NCI-H2081 treated with DMSO at 0.1 percent for 48 hours (cell line): ENCODE measurements around the gene CCDC87.
"Not testable (repeated sequence)": the region's sequence is repeated elsewhere in the genome, so short reads cannot be mapped to it uniquely, and the experiment has no call there.

Experiments
- DNase-seq: peaks from one replicate; lab custom pipeline; 2025; lab: John Stamatoyannopoulos, UW

CCDC87 gene

GRCh38 chr11:66616379-66617154 is 23.7 kb upstream of the CCDC87 start, which contains the start of gene RBM14:
TSS of gene RBM14 (plus strand) at chr11:66616630. CDS start at chr11:66616721, 91 bp downstream.
- peak; percentile 96 for DNase-seq

DNA sequence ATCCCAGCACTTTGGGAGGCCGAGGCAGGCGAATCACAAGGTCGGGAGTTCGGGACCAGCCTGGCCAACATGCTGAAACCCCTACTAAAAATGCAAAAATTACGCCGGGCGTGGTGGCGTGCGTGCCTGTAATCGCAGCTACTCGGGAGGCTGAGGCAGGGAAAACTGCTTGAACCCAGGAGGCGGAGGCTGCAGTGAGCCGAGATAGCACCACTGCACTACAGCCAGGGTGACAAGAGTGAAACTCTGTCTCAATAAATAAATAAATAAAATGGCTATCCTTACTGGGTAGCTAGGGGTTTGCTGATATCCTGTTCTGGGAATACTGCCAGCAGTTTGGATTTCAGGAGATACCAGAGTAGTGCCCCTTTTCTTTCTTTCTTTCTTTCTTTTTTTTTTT is 21.2 kb upstream of the CCDC87 start:
- DNase-seq, result no peak

- no peak for DNase-seq
Measured at GRCh38 chr11:66612458-66612857, 19.6 kb upstream of the CCDC87 start.

- no peak for DNase-seq
Measured at GRCh38 chr11:66609721-66610617, 17.1 kb upstream of the CCDC87 start.

GRCh38 chr11:66607126-66607834 is 14.4 kb upstream of the CCDC87 start:
- DNase-seq, result no peak

GRCh38 chr11:66606608-66607007 is 13.7 kb upstream of the CCDC87 start:
- DNase-seq, result not testable (repeated sequence)

DNA sequence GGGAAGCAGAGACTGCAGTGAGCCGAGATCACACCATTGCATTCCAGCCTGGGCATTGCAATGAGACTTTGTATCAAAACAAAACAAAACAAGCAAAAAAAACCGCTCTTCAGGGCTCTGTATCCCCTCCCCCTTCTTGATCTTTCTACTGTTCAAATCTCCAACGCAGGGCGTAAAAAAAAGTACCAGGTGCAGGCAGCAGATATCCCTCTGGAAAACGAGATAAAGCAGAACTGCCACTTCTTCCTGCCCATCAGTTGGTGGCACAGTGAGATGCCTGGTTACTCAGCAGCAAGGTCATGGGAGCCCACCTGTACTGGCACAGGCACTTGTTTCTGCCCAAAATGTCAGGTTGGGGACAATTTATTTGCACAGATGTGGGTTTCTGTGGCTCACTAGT is 11.3 kb upstream of the CCDC87 start:
- no peak for DNase-seq

GRCh38 chr11:66603072-66603471 is 10.2 kb upstream of the CCDC87 start:
- DNase-seq, result no peak

- DNase-seq, result no peak
Measured at GRCh38 chr11:66600631-66601233, 7.9 kb upstream of the CCDC87 start.

DNA sequence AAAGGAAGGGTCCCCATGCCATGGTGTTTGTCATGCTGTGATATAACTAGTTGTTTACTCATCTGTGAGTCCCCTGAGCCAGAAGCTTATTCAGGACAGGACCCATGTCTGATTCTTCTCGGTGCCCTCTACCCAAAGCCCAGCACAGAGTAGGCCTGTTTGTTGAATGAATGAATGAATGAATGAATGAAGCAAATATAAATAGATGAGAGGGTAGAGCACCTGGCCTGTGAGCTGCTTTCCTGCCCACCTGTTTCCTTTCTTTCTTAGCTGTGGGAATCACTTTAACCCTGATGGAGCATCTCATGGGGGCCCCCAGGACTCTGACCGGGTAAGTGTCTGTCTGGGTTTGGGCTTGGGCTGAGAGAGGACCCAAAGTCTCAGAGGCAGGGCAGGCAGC is 7.4 kb upstream of the CCDC87 start:
- DNase-seq, result no peak

DNA sequence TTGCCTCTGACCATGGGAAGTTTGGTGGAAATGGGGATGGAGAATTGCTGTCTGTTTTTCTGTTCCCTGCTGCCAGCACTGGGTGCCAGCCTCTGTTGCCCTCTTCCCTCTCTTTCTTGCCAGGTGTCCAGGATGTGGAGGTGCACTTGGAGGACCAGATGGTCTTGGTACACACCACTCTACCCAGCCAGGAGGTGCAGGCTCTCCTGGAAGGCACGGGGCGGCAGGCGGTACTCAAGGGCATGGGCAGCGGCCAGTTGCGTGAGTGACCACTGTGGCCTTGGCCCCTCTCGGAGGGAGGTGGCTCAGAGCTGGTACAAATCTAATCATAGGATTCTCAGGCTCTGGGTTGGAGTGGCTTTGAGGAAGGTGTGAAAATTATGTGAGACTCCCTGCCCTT is 6.1 kb upstream of the CCDC87 start:
- no peak for DNase-seq

- no peak for DNase-seq
Measured at GRCh38 chr11:66595245-66595904, 2.5 kb upstream of the CCDC87 start.

DNA sequence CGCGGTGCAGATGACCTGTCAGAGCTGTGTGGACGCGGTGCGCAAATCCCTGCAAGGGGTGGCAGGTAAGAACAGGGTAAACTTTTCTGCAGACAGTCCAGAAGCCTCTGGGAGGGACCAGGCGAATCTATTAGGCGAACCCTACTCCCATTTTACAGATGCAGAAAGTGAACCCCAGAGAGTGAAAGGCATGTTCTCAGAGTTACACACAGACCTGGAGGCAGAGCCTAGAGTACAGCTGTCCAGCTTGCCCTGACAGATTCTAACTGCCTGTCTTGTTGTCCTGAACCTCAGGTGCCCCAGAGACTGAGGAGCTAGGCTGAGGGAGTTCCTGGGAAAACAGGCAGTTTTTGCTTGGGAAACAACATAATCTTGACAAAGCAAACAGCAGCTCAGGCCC is 787 bp upstream of the CCDC87 start:
- DNase-seq, result no peak

GRCh38 chr11:66593303-66593635 is 406 bp upstream of the CCDC87 start:
- DNase-seq, result no peak

DNA sequence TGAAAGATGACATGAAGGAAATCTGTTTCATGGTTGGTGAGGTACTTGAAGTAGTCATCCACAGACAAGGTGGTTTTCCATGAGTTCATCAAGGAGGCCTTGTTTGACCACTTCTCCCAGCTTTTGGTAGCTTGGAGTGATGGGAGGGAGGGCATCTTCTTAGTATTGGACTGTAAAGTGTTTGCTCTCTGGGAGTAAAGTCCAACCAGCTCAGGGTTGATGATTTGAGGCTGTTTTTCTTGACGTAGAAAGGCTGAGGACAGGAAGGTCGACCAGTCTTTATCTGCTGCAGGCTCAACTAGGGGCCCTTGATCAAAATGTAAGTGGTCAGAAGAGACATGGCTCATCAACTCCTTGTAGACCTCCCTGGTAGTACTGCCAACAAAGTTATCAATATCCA is 1.7 kb downstream of the CCDC87 start:
- no peak for DNase-seq

DNA sequence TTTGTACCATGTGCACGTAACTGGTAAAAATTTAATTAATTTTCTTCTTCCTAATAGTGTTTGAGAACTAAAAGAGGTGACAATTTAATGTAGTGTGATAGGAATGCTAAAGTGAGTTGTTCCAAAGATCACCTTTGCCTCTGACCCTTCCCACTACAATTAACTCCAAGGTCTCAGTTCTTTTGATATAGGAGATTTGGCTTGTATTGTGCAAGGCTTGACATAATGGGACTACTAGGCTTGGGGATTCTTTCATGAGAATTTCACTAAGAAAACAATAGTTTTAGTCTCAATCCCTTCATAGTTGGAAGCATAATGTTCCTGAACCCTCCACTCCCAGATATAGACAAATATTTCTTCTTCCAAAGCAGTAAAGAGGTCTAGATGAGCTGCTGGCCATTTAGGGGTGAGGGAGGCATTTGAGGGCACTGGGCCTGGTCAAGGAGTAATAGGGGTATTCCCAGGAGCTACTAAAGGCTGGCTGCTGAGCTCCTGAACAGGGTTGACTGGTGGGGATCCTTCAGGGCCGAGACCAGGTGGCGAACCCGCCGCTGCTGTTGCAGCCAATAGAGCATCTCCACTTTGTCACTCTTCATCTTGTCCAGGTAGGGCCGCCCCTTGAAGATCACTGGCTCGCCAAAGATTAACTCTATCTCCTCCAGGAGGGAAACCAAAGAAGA is 2.7 kb downstream of the CCDC87 start:
- DNase-seq, result no peak

DNA sequence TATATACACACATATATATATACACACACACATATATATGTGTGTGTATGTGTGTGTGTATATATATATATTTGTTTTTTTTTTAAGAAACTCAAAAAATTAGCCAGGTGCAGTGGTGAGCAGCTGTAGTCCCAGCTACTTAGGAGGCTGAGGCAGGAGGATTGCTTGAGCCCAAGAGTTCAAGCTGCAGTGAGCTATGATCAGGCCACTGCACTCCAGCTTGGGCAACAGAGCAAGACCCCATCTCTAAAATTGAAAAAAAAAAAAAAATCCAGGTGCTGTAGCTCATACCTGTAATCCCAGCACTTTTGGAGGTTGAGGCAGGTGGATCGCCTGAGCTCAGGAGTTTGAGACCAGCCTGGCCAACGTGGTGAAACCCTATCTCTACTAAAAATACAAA is 3.5 kb downstream of the CCDC87 start:
- DNase-seq, result not testable (repeated sequence)

GRCh38 chr11:66586136-66586535 is 6.7 kb downstream of the CCDC87 start:
- no peak for DNase-seq

DNA sequence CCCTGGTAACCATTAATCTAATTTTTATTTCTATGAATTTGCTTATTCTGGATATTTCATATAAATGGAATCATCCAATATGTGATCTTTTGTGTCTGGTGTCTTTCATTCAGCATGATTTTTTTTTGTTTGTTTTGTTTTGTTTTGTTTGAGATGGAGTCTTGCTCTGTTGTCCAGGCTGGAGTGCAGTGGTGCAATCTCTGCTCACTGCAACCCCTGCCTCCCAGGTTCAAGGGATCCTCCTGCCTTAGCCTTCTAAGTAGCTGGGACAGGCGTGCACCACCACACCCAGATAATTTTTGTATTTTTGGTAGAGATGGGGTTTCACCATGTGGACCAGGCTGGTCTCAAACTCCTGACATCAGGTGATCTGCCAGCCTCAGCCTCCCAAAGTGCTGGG is 7.4 kb downstream of the CCDC87 start:
- DNase-seq, result not testable (repeated sequence)

- not testable (repeated sequence) for DNase-seq
Measured at GRCh38 chr11:66582565-66583147, 10.2 kb downstream of the CCDC87 start.

DNA sequence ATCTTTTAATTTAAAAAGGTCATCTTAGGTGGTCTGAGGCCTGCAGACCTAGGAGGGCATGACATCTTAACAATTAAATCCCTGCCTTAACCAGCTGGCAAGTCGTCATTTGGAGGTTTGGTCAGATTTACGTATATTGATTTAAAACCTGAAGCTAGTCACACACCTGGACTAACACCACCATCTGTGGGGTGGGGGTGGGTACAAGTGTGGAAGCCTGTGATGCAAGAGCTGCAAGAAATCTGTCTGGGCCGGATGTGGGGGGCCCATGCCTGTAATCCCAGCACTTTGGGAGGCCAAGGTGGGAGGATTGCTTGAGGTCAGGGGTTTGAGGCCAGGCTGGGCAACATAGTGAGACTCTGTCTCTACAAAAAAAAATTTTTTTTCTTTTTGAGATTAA is 11.6 kb downstream of the CCDC87 start:
- DNase-seq, result no peak
